K562 (cell line): Measurements from ENCODE around the gene TTLL8. TPM values are rescaled to one million over a fixed set of nuclear protein-coding genes. Genes with fewer than 3 reads are reported as not detected.

ENCODE experiments used
- ATAC-seq: fragments of 200-7000 bp; cut with Tn5 transposase; 3 replicates; pipeline ENCODE4 v1.9.1; 2020; ENCODE audit warnings: moderate library complexity
- BruUV-seq: library from RNA; stranded (reverse); fragments of 400-500 nt; replicated peaks from 2 replicates; lab custom pipeline; 2021; lab: Mats Ljungman, UMichigan
- CTCF ChIA-PET: fragments of 300-600 bp; formaldehyde crosslinking; extraction: SDS; loops from one replicate; lab custom pipeline; 2021; ENCODE audit warnings: low intra/inter-chr PET ratio; lab: Yijun Ruan, JAX
- POLR2A ChIA-PET: fragments of 300-600, 350-650 bp; sonication (Branson Sonifier 250); formaldehyde crosslinking; extraction: SDS; loops from one replicate; lab custom pipeline; 2021; ENCODE audit warnings: antibody characterized with exemption, inconsistent platforms; lab: Yijun Ruan, JAX
- DNase-seq, 4 experiments: peaks; one replicate each; pipeline versions ENCODE4 v3.0.0 to v3.0.0-alpha.2; 2011 to 2018; ENCODE audit warnings: low spot score in 3 of 4, mixed read lengths in 3 of 4; ENCODE audit errors: extremely low read depth in 1 of 4
- FAIRE-seq: peaks from 2 replicates; lab custom pipeline; 2011; peaks lifted over from hg19 to GRCh38; lab: Jason Lieb, UNC
- H2AFZ ChIP-seq: 2 replicates; pipeline ENCODE4 v1.6.0; 2011; ENCODE audit warnings: low read depth, low read length, control low read depth, inconsistent platforms
- H3K27ac ChIP-seq: fragments of 200-600 bp; 3 replicates; pipeline ENCODE4 v1.8.0; 2011; ENCODE audit warnings: low read depth, mild to moderate bottlenecking, control low read depth, inconsistent platforms, low read length, moderate library complexity, mixed read lengths; ENCODE audit errors: extremely low read depth
- H3K27me3 ChIP-seq, 2 experiments: fragments of 300-600 bp in 1 of 2; 2 replicates in 1 of 2; 3 replicates in 1 of 2; pipeline versions ENCODE4 v1.6.0 to v1.8.0; 2011; ENCODE audit warnings: inconsistent platforms in 2 of 2, low read length in 2 of 2, mild to moderate bottlenecking in 1 of 2, mixed read lengths in 1 of 2, moderate library complexity in 1 of 2; ENCODE audit not compliant: control insufficient read depth in 2 of 2, insufficient read depth in 2 of 2
- H3K36me3 ChIP-seq: fragments of 300-600 bp; 3 replicates; pipeline ENCODE4 v1.8.0; 2011; ENCODE audit warnings: mild to moderate bottlenecking, low read length, inconsistent platforms; ENCODE audit not compliant: control insufficient read depth, insufficient read depth
- H3K4me1 ChIP-seq, 2 experiments: fragments of 200-600 bp in 1 of 2; replicated peaks in 1 of 2; 2 replicates in 1 of 2; 3 replicates in 1 of 2; pipeline versions ENCODE4 v1.5.1 to v1.8.0; 2011; ENCODE audit warnings: inconsistent platforms in 2 of 2, low read length in 2 of 2, mild to moderate bottlenecking in 1 of 2, mixed read lengths in 1 of 2, moderate library complexity in 1 of 2; ENCODE audit not compliant: control insufficient read depth in 2 of 2, insufficient read depth in 2 of 2
- H3K4me2 ChIP-seq: 2 replicates; pipeline ENCODE4 v1.6.1; 2011; ENCODE audit warnings: low read length, control low read depth, inconsistent platforms, mixed read lengths; ENCODE audit not compliant: insufficient read depth
- H3K4me3 ChIP-seq: fragments of 200-600 bp; sonication (generic), shearing (Covaris generic); 2 replicates; pipeline ENCODE4 v1.5.1; 2016; ENCODE audit warnings: control low read depth, inconsistent platforms
- H3K79me2 ChIP-seq: fragments of 200-600 bp; 3 replicates; pipeline ENCODE4 v1.8.0; 2011; ENCODE audit warnings: low read length, inconsistent platforms; ENCODE audit not compliant: control insufficient read depth, insufficient read depth
- H3K9ac ChIP-seq, 2 experiments: 2 replicates each; pipeline versions ENCODE4 v1.6.0 to v1.6.1; 2011; ENCODE audit warnings: low read depth in 2 of 2, low read length in 2 of 2, control low read depth in 1 of 2, inconsistent platforms in 1 of 2, mild to moderate bottlenecking in 1 of 2, mixed read lengths in 1 of 2; ENCODE audit not compliant: insufficient read depth in 1 of 2
- H3K9me1 ChIP-seq: one replicate; pipeline ENCODE4 v1.6.0; 2011; ENCODE audit warnings: inconsistent platforms, mild to moderate bottlenecking, low read length, moderate library complexity; ENCODE audit not compliant: control insufficient read depth, insufficient read depth
- H3K9me3 ChIP-seq: replicated peaks from 2 replicates; pipeline ENCODE4 v1.5.1; 2011; ENCODE audit warnings: low read depth, low read length, inconsistent platforms; ENCODE audit not compliant: control insufficient read depth, insufficient read depth
- H4K20me1 ChIP-seq: replicated peaks from 2 replicates; pipeline ENCODE4 v1.6.1; 2011; ENCODE audit warnings: low read length, inconsistent platforms, mixed read lengths; ENCODE audit not compliant: control insufficient read depth, insufficient read depth
- ADNP ChIP-seq: fragments of 200-800 bp; sonication (Bioruptor generic); IDR thresholded peaks from 2 replicates; pipeline ENCODE4 v1.6.1; 2016; ENCODE audit warnings: missing genetic modification characterization, missing compliant biosample characterization
- ASH1L ChIP-seq: fragments of 450-650 bp; IDR thresholded peaks from 2 replicates; pipeline ENCODE4 v1.6.1; 2018; ENCODE audit warnings: borderline replicate concordance, mild to moderate bottlenecking, low read depth; ENCODE audit not compliant: partially characterized antibody
- ATF2 ChIP-seq: sonication (generic); formaldehyde crosslinking; IDR thresholded peaks from 2 replicates; pipeline ENCODE4 v1.8.1; 2022; ENCODE audit warnings: missing genetic modification reagents
- CBX3 ChIP-seq, 2 experiments: IDR thresholded peaks; 1 replicate in 1 of 2; 2 replicates in 1 of 2; pipeline ENCODE4 v1.6.1; 2012; ENCODE audit warnings: inconsistent platforms in 2 of 2, low read length in 2 of 2, borderline replicate concordance in 1 of 2, control low read depth in 1 of 2
- E2F4 ChIP-seq: sonication (generic); formaldehyde crosslinking; IDR thresholded peaks from 2 replicates; pipeline ENCODE4 v1.8.0; 2022; ENCODE audit warnings: mild to moderate bottlenecking, low read depth, missing genetic modification reagents
- ETS1 ChIP-seq: conservative IDR thresholded peaks from 2 replicates; pipeline ENCODE4 v1.6.1; 2011; ENCODE audit warnings: low read depth, mild to moderate bottlenecking, low read length; ENCODE audit not compliant: control insufficient read depth
- OTX1 ChIP-seq: fragments of 450-650 bp; formaldehyde crosslinking; IDR thresholded peaks from 2 replicates; pipeline ENCODE4 v1.4.0; 2022; ENCODE audit warnings: mild to moderate bottlenecking
- POLR2B ChIP-seq: fragments of 450-650 bp; IDR thresholded peaks from 2 replicates; pipeline ENCODE4 v1.6.1; 2018; ENCODE audit warnings: low read depth; ENCODE audit not compliant: partially characterized antibody
- ZNF24 ChIP-seq: fragments of 450-650 bp; IDR thresholded peaks from 2 replicates; pipeline ENCODE4 v1.6.1; 2016
- WGBS: fragments of 100-300 bp; shearing (Covaris generic); methylation state at CpG from one replicate; pipeline ENCODE4 v1.1.6; 2016; ENCODE audit warnings: low coverage, mixed read lengths; ENCODE audit not compliant: insufficient coverage; ENCODE audit errors: missing lambda C conversion rate; 5-methylcytosine and 5-hydroxymethylcytosine counted together
- in situ Hi-C: fragments of 300-500 bp; cut with MboI; formaldehyde crosslinking; loops from 4 replicates; pipeline ENCODE4 v1.15.0; 2018; ENCODE audit warnings: inconsistent platforms, mixed read lengths
- intact Hi-C: fragments of 100-400 bp; cut with micrococcal nuclease; formaldehyde crosslinking; loops from 2 replicates; pipeline ENCODE4 v1.14.2; 2022
- polyA plus RNA-seq, 8 experiments: library from polyadenylated mRNA; depleted of rRNA in 4 of 8; stranded (reverse) in 5 of 8; unstranded in 3 of 8; fragments of >200 nt; fragmentation: Nextera tagmentation in 2 of 8; fragmentation: Illumina TruSeq in 1 of 8; extraction: Ambion mirVana in 2 of 8; extraction: Trizol in 1 of 8; gene quantifications; 2 replicates each; pipeline versions ENCODE4 v1.2.1 to v1.2.3, GENCODE V29; 2011 to 2014; ENCODE audit warnings: inconsistent platforms in 1 of 8, missing spikeins in 1 of 8
- total RNA-seq, 7 experiments: library from RNA; depleted of rRNA in 6 of 7; stranded (reverse); fragments of >200 nt in 6 of 7; fragmentation: Illumina TruSeq in 2 of 7; extraction: Trizol in 2 of 7; gene quantifications; 2 replicates each; pipeline versions ENCODE4 v1.2.1 to v1.2.3, GENCODE V29; 2011 to 2021; ENCODE audit warnings: low replicate concordance in 1 of 7

Gene TTLL8
- total and polyA plus RNA-seq, 9 of the 15 experiments (the other 6 are each of a cell fraction or from before 2014, with no cell fraction given) = not detected

GRCh38 chr22:50068096-50068495 lies 10.0 kb upstream of the TTLL8 start:
- H3K9ac ChIP-seq = no peak overlapping the region
- peaks cover 0 to 30% of the 10 kb centered on the region in 2 experiments; a peak in 2 of 5 replicates for H3K4me1 ChIP-seq
- H3K4me3 ChIP-seq = no peak overlapping the region
- BruUV-seq = no TSS peak
- no peak for FAIRE-seq
- no peaks in the 10 kb centered on the region for H3K9me3 ChIP-seq
- POLR2A ChIA-PET = no interaction called here
- intact Hi-C loops = no loop called here
- no peaks in the 10 kb centered on the region for H3K36me3 ChIP-seq
- H3K9me1 ChIP-seq = no peaks in the 10 kb centered on the region
- no peak overlapping the region for H3K27ac ChIP-seq
- no peaks in the 10 kb centered on the region for H4K20me1 ChIP-seq
- WGBS = 37% methylated on average over 10 of the region's 11 CpGs
- H3K27me3 ChIP-seq = peaks cover 7 to 9% of the 10 kb centered on the region in 2 experiments; a peak in 4 of 5 replicates
- in situ Hi-C loops = no loop called here
- H3K79me2 ChIP-seq = no peaks in the 10 kb centered on the region
- no peak for DNase-seq
- no peak overlapping the region for H2AFZ ChIP-seq
- no peak overlapping the region for H3K4me2 ChIP-seq
- no peak for ATAC-seq
- CTCF ChIA-PET = no interaction called here
- TF ChIP-seq ATF2 (no peak), POLR2B (no peak), ZNF24 (no peak), E2F4 (CRISPR knock-in tag) (no peak), CBX3 (IDR thresholded peaks at IDR 0.05; ENCODE audit: borderline replicate concordance in 1 of 2, low read length in 2 of 2) (no peak), ETS1 (no peak), ADNP (tag) (no peak), OTX1 (CRISPR knock-in tag) (no peak), ASH1L (no peak)
